ENCODE measurements around the gene CALY. TPM values are rescaled to one million over a fixed set of nuclear protein-coding genes. Genes with fewer than 3 reads are reported as not detected.

Gene CALY
- total RNA-seq, 1 donor from 2014 or later: not detected

GRCh38 chr10:133286366-133286765 lies 50.3 kb downstream of the CALY start:
- no peak for DNase-seq

DNA sequence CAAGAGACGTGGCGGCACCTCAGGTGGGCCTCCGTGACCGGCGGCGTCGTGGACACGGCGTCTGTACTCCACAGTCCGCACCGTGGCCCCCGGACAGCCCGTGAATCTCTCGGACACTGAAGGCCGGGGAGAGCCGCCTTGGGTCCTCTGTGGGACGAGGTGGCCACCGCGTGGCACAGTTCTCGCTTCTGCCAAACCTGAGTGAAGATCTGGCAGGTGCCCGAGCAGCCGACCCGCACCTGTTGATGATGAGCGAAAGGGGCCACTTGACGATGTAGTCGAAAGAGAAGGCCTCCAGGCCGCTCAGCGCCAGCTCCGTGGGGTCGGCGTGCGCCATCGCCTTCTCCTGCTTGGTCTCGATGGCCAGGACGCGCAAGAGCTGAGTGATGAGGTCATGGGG lies 51.5 kb downstream of the CALY start:
- DNase-seq: no peak

GRCh38 chr10:133283931-133284330 lies 52.8 kb downstream of the CALY start:
- DNase-seq: no peak

GRCh38 chr10:133282846-133283390 lies 53.8 kb downstream of the CALY start:
- DNase-seq: no peak

GRCh38 chr10:133281628-133282372 lies 54.9 kb downstream of the CALY start:
- no peak for DNase-seq

DNA sequence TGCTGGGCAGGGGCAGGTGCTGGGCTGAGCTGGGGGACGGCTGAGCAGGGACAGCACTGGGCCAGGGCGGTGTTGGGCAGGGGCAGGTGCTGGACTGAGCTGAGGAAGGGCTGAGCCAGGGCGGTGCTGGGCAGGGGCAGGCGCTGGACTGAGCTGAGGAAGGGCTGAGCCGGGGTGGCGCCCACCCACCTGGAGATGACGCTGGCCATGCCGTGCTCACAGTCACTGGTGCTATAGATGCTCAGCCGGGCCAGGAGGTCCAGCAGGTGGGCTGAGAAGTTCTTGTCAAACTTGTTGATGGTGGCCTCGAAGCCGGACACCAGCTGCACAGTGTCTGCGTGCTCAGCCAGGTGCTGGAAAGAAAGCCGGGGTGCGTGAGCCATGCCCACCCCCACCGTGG lies 55.6 kb downstream of the CALY start:
- no peak for DNase-seq

DNA sequence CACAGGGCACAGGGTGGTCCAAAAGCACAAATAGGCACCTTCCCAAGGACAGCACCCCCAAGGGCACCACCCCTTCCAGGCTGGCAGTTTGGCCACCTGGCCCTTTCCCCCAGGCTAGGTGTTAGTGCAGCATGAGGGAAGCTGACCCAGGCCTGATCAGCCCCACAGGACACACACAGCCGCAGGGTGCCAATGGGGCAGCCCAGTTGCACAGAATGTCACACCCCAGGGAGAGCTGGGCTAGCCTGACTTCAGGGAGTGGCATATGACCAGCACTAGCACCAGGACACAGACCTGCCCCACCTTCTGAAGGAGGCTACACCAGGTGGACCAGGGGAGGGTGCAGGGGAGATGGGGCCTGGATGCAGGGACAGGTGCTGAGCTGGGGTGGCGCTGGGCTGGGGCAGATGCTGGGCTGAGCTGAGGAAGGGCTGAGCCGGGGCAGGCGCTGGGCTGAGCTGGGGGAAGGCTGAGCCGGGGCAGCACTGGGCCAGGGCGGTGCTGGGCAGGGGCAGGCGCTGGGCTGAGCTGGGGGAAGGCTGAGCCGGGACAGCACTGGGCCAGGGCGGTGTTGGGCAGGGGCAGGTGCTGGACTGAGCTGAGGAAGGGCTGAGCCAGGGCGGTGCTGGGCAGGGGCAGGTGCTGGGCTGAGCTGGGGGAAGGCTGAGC lies 56.2 kb downstream of the CALY start:
- no peak for DNase-seq

DNA sequence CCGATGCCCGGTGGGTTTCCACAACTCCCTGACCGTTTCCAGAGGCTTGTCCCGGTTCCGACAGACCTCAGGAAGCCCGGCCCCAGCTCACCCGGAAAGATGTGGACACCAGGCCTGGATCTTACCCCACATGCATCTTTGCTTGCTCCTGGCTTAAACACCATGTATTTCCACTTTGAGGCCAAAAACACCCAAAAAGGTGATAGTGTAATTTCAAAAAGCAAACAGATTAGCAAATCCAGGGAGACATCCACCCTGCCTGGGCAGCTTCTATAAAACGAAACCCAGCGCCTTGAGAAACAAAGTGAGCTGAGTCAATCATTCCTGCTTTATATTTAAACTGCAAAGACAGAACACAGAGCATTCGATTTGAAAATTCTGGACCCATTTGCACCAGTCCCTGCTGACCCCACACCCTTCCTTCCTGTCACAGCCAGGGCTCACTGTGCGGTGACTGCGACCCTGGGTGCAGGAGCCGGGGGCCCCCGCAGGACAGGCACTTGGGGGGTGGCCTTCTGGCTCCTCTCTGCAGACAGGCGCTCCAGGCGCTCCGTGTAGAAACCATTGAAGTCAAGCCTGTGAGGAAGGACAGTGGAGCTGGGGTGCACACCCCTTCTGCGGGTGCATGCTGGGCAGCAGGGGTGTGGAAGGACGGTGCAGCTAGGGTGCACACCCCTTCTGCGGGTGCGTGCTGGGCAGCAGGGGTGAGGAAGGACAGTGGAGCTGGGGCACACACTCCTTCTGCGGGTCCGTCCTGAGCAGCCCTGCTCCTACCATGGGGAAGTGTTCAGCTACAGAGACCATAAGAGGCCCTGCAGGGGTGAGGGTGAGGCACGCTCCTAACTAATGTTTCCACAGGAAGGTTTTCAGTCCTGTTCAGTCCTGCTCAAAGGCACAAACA lies 57.1 kb downstream of the CALY start:
- no peak for DNase-seq

DNA sequence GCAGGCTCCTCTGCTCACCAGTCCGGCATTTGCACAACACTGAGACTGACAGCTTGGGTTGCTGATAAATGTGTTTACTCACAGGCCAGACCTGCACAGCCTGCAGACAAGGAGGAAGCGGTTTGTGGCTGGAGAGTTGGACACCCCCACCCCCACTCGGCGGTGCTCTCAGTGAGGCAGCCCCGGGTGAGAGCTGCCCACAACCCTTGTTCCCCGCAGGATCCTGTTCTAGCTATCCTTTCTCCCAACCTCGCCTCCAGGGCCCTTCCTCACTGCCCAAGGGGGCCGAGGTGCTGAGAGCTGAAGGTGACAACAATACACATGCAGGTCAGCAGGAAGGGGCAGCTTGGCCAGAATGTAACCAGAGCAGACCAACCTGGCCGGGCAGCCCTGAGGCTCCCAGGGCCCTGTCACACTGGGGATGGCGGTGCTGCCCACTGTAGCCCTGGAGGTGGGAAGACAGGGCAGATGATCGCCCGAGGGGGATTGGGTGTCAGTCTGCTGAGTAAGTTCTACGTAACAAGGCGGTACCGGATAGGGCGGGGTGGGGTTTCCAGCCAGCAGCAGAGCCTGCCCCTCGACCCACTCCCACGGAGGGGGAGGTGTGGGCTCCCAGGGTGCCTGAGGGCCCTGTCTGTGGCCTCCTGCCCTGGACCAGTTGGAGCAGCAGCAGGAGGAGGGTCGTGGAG lies 58.0 kb downstream of the CALY start:
- DNase-seq: no peak

DNA sequence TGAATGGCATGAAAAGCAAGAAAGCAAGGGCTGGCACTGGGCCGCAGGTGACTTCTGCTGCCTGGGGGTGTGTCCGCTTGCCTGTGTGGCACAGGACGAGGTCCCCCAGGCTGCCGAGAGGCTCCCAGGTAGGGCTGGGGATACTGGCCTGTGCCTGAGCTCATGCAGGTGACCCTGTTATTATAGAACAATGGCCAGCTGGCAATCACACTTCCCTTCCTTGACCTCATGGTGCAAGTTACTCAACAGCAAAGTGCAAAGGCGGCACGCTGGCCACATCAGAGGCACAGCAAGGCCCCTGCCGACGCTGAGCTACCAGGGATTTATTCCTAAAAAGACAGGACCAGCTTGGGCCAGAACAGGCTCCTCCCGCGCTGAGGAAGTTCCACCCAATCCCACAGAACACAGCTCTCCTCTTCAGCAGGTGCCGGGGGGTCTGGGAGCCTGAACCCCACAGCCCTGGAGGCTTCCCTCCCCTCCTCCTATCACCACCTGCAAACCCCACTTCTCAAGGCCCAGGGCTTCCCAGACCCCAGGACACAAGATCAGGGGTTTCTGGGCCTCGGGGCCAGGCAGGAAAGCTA lies 58.6 kb downstream of the CALY start:
- no peak for DNase-seq

- DNase-seq: no peak
These were observed 59.3 kb downstream of the CALY start for GRCh38 chr10:133277277-133277992.

DNA sequence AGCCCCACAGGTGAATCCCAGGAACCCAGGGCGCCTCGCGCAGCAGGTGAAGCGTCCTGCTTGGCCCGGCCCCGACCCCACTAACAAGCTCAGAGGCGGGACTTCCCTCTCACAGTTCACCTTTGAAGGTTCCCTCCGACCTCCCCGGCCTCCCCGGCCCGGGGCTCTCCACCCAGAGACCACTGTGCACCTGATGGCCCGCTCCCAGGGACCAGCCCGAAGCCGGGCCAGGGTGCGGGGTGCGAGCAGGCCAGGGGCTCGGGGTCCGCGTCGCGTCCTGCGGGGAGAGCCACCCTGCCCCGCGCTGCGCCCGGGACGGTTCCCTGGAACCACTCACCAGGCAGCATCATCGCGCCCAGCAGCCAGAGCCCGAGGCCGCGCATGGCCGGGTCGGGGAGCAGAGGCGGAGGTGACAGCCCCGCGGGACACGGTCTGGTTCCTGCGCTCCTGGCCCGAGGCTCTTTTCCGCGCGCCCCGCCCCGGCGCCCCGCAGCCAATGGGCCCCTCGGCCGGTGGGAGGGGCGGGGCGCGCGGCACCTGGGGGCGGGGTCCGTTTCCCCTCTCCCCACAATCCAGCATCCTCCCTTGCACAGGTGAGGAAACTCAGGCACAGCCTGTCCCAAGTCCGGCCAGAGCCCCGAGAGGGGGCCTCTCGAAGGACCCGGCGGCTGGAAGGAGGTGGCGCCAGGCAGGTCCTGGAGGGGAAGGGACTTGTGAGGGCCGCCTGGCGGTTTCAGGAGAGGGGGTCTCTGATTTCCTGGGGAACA lies 60.1 kb downstream of the CALY start, which contains the start of gene ADAM8:
ADAM8 (minus strand) TSS at position 434 of the 767 bp plus-strand sequence; CDS start at position 383, 51 bp downstream.
- DNase-seq: no peak

DNA sequence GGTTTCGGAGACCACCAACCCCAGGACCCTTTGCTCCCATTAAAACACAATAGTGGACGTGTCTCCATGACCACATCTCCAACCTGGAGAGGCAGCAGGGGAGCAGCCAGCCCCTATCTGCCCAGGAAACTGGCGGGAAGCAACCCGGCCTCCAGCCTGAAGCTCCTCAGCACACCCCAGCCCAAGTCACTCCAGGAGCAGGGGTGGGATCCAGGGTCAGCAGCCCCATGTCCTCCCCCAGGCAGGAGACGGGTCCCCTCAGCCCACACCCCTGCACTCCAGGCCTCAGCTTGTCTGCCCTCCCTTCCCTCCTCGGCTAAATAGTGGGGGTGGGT lies 60.6 kb downstream of the CALY start:
- no peak for DNase-seq

DNA sequence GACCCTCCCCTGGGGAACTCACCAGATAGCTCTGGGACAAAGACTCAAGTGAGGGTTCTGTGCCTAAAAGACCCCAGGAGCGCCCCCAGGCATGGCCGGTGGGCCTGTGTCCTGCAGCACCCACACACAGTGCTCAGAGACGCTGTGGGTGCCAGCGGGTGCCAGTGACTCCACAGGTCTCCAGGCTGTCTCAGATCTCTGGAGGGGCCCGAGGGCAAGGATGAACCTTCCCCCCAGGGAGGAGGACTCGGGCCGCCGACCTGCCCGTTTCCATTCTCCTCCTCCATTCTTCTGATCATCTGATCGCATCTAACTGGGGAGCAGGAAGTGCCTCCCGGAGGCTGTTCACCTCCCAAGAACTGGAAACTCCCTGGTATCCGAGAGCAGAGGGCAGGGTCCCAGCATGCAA lies 61.0 kb downstream of the CALY start:
- DNase-seq: no peak

DNA sequence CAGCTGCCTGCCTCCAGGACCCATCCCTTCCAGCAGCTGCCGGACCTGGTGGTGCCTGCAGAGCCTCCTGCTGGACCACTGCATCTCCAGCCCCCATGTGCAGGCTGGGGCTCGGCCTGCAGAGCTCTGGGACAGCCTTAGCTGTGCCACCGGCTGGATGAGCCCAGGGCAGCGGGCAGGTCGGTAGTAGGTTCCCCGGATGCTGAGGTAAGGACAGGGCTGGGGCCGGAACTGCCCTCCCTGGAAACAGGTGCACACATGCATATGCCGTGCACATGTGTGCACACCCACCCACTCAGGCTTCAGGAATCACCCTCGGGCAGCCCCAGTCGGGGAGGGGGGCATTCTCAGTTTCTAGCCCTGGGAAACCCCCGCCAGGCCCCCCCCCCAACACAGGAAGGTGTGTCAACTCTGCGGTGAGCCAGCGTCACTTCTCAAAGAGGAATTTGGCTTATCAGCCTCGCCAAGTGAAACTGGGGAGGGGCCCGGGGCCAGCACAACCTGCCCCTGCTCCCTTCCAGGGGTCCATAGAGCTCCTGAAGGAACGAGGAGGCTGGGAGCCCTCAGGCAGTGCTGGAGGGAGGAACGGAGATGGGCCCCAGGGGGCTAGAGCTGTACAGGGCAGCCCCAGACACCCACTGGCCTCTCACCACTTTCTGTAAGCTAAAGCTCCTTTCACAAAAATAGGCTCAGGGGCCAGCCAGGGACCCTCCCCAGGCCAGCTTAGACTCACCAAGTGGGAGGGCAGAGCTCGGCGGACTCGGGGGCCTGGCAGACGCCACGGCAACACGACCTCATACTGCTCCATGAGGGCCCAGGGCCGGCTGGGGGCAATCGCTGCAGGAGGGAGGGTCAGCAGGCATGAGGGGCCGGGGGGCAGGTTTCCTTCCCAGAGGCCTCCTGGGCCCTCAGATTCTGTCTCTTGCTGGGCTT lies 61.7 kb downstream of the CALY start:
- DNase-seq: no peak
